NOMO-1 (cell line): ENCODE data around the gene CORO1C.
A peak's percentile ranks its signal among the peaks of the same experiment; 100 is the strongest.
"Not testable (repeated sequence)": the region's sequence is repeated elsewhere in the genome, so short reads cannot be mapped to it uniquely, and the experiment has no call there.

Experiments used
- DNase-seq, 2 experiments: peaks; one replicate each; lab custom pipeline; 2025; ENCODE audit not compliant: unreplicated experiment in 2 of 2; lab: John Stamatoyannopoulos, UW

Gene CORO1C

GRCh38 chr12:108620236-108620879 is 111.0 kb downstream of the CORO1C start:
- DNase-seq: peak; percentile 35 to 39

DNA sequence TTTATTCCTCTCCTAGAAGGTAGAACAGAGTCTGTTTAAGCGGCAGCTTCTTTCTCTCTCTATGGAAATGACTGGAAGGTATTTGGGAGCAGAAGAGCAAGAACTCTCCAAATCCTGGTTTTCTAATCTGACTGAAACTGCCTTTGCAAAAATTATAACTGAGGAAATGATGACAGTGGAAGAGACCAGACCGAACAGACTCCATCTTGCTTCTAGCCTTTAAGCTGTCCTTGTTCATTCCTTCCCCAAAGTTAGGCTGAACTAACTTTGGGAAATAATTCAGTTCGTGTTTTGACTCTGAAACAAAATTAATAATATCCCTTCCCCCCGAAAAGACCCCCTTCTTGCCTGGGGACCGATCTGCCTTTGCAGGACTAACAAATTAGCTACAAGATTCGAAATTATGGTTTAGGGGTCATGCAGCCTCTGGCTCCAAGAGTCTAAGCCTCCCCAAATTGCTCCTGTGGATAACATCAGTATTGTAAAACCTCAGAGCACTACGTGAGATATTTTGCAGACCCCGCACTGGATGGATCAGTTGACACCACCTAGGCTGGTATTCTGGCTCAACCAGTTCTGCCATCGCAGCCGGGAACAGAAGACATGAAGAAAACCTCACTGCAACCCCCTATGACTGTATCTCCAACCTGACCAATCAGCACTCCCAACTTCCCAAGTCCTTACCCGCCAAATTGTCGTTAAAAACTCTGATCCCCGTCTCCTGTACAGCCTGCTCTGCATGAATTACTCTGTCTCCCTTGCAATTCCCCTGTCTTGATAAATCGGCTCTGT is 111.8 kb downstream of the CORO1C start:
- no peak for DNase-seq

GRCh38 chr12:108618953-108619274 is 112.4 kb downstream of the CORO1C start:
- DNase-seq: not testable (repeated sequence)

- peak; percentile 56 for DNase-seq
These were observed 113.0 kb downstream of the CORO1C start for GRCh38 chr12:108618079-108618952.

DNA sequence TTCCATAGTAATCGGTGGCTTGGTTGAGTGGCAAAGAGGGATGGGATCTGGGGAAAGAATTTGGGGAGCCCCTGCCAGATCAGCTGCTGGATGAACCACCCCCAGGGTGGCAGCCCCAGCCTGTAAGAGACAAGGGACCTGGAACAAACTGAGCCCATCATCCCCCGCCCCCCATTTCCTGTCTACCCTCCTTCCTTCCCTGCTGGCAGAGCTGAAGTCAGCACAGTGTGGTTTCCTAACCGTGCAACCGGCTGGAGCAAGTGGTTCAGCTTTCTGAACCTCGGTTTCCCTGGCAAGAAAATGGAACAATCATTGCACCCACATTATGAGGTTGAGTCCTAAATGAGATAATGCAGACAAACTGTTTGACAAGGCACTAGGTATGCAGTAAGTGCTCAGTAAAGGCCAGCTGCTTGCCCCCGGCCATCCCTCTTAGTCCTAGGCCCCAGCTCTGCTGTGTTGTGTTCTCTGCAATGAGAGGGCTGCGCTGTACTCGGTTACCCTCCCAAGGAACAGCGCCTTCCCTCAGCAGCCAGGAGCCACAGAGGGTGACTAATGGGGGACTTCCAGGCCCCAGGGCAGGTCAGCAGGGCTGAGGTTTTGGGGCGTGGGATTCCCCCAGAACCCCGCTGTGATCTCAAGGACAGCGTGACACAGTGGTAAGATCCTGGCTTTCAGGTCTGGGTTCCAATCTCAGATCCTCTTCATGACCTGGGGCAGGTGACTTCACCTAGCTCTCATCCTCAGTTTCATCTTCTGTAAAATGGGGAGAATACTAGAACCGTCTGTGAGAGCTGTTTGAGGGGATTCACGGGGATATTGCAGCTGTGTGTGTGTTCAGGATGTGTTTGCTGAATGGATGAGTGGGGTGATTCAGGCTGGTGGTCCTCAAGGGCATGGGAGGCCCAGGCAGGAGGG is 114.1 kb downstream of the CORO1C start:
- no peak for DNase-seq

DNA sequence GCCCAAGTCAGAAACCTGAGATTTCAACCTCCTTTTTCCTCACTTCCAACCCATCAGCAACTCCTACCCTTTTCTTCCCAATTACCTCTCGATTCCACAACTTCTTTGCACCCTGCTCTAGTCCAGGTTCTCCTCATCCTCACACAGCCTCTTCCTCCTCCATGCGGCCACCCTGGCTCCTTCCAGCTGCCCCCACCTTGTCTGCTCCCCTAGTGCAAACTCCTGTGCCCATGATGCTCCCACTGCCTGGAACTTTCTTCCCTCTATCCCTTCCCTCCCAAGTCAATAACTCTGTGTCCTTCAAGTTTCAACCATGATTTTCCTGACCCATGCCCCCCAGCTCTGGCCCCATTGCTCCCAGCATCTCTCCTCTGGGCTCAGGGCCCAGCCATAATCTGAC is 115.0 kb downstream of the CORO1C start:
- no peak for DNase-seq

DNA sequence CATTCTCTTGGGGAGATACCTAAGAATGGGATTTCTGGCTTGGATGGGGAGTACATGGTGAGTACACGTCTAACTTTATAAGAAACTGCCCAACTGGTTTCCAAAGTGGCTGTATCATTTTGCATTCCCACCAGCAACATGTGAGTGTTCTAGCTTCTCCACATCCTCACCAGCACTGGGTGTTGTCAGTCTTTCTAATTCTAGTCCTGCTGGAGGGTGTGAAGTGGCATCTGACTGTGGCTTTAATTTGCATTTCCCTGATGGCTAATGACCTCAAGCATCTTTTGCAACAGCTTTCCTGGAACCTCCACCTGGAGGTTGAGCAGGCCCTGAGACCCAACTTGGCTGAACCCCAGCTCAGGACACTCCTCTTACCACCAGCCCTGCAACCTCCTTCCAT is 115.4 kb downstream of the CORO1C start:
- DNase-seq: no peak

DNA sequence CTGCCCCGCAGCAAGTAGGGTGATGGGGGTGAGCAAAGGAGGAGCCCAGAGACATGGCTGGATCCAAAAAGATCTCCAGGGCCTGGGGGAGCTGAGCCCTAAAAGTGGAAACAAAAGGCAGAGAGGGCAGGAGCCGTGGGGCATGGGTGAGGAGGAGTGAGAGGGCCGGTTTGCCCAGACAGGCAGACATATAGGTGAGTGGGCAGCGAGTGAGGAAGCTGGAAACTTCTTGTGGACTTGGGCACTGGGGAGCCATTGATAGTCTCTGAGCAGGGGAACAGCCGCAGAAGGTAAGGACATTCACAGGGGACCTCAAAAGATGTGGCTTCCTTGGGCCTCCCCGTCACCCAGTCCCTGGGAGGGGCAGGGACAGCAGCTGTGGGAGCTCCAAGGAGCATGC is 116.7 kb downstream of the CORO1C start:
- DNase-seq: no peak

DNA sequence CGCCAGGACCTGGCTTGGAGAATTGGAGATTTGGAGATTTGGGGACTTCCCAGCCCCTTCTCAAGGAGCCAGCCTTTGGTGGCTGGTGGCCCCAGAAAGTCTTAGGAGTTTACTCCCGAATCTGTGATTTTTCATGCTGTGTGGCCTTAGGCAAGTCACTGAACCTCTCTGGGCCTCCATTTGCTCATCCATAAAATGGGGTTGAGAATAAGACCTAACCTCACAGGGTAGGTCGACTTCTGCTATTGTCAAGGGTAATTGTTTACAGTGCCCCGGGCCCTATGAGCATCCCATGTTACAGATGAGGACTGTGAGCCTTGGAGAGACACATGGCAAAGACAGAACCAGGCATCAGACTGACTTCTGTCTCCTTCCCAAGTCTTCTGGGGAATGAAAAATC is 117.3 kb downstream of the CORO1C start:
- no peak for DNase-seq

DNA sequence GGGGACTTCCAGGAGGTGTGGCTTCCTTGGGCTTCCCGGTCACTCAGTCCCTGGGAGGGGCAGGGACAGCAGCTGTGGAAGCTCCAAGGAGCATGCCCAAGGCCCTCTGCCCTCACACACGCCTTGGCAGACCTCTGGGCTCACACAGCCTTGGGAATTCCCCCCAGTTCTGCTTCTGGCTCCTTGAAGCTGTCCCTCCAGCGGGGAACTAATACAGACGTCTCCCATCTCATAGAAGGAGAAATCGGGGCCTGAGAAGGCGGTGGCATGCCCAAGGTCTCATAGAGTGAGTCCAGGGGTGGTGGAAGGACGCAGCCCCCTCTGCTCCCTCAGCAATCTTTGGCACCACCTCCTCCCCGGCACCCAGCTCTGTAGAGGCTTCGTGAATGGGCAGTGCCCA is 117.8 kb downstream of the CORO1C start:
- no peak for DNase-seq

DNA sequence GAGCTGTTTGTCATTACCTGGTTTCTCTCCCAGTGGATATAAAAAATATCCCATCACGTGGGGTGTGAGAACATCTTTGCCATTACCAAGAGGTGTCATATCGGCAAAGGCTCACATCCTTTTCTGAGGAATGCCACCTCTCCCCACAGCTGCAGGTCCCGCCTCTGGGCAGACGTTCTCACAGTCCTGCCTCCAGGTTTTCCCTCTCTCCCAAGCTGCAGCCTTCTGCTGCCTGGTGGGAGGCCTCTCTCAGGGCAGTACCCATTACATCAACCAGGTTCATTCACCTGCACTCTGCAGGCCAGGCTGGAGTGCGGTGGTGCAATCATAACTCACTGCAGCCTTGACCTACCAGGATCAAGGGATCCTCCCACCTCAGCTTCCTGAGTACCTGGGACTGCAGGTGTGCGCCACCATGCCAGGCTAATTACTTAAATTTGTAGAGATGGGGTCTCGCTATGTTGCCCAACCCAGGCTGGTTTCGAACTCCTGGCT is 118.5 kb downstream of the CORO1C start:
- no peak for DNase-seq

DNA sequence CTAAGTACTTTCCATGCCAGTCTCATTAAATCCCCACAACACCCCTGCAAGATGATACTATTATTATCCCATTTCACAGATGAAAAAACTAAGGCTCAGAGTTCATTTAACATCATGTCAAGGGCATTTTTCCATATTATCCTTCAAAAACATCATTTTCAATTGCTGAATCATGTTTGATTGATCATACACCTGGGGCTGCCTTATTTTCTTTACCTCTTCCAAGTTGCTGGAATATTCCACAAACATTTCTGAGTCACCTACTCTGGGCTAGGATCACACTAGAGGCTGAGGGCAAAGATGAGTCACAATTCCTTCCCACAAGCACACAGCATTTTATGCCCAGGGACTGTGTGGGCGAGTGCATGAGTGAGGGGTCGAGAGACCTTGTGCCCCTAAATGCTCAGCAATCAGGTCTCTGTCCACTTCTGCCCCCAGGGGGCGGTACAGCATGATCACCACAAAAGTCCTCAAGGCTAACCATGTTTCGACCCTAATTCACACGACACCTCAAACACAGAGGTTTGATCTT is 119.4 kb downstream of the CORO1C start:
- peak in 1 of 2 experiments; percentile 24 for DNase-seq

DNA sequence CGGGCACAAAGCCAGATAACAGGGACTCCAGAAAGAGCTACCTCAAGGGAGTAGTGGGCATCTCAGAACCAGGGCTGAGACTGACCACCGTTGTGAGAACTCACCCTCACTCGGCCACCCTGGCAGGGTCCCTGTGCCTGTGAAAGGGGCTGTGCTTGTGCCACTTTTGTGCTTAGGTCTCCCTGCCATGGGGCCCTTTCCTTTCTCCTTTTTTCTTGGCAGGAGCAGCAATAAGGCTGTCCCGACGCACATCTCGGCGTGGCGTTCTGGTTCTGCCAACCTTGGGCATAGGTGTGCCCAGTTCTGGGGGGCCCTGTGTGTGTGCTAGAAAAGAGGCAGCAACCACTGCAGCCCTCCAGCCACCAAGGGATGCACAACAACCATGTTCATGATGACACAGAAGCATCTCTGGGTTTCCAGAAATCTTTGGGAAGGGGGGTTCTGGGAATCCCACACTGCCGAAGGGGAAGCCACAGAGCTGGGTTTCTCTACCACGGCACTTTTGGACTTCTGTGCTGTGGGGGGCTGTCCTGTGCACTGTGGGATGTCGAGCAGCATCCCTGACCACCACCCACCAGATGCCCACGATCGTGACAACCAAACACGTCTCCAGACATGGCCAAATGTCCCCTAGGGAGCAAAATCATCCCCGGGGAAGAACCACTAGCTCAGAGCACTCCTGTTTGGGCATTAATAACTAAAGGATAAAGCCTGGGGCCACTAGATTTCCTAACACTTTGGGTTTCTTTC is 120.3 kb downstream of the CORO1C start:
- DNase-seq: no peak

- no peak for DNase-seq
These were observed 120.9 kb downstream of the CORO1C start for GRCh38 chr12:108610336-108610815.

GRCh38 chr12:108609537-108610335 is 121.6 kb downstream of the CORO1C start:
- DNase-seq: no peak

DNA sequence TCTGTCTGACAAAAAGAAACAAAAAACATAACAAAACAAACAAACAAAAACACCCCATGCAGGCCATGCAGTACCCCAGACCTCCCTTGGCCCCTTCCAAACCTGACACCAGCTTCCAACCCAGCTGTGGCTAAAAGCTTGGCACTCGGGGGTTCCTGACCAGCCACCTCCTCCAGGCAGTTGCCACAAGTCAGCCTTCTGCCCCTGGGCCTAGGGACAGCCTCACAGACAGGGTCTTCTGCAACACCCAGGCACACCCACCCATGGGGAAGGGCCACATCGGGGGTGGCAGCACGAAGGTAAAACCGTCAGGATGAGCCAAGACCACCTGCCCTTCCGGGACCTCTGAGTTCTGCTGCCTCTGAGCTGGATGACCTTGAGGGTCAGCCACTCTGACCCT is 122.7 kb downstream of the CORO1C start:
- DNase-seq: no peak

DNA sequence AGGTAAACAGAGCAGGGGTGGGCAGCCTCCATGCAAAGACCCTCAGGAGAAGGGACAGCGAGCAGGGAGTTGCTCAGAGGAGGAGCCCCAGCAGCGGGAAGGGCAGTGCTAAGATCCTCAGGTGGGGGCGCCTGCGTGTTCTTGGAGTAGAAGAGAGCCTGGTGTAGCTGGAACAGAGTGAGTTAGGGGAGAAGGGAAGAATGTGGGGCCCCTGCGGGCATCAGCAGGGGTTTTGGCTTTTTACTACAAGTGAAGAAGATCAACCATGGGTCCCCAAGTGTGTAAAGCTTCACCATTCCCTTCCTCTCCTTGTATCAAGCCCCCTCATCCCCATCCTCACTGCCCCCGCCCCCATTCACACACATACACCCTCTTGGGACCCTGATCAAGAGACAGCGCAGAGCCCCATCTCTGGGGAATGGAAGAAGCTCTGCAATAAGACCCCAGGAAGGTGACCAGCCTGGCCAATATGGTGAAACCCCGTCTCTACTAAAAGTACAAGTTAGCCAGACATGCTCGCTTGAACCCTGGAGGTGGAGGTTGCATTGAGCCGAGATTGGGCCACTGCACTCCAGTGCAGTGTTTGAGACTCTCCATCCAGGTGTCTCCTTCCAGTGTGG is 123.2 kb downstream of the CORO1C start:
- no peak for DNase-seq

GRCh38 chr12:108606492-108606891 is 124.8 kb downstream of the CORO1C start:
- no peak for DNase-seq
